Mesendoderm (in vitro differentiated cells): ENCODE measurements around the gene KYAT1. TPM values are rescaled to one million over a fixed set of nuclear protein-coding genes. Genes with fewer than 3 reads are reported as not detected.

Source experiments
- DNase-seq: peaks from one replicate; pipeline ENCODE4 v3.0.0; 2013
- H2AK5ac ChIP-seq: 2 replicates; pipeline ENCODE4 v1.6.1; 2013; ENCODE audit warnings: low read length, inconsistent platforms
- H2BK120ac ChIP-seq: 2 replicates; pipeline ENCODE4 v1.6.1; 2013; ENCODE audit warnings: low read depth, mild to moderate bottlenecking, low read length, moderate library complexity, mixed read lengths
- H2BK15ac ChIP-seq: replicated peaks from 2 replicates; pipeline ENCODE4 v1.6.1; 2013; ENCODE audit warnings: low read depth, mild to moderate bottlenecking, moderate library complexity
- H2BK5ac ChIP-seq: 2 replicates; pipeline ENCODE4 v1.6.1; 2013; ENCODE audit warnings: low read length, inconsistent platforms
- H3K18ac ChIP-seq: 2 replicates; pipeline ENCODE4 v1.6.1; 2013; ENCODE audit warnings: mild to moderate bottlenecking, low read length, mixed read lengths
- H3K23ac ChIP-seq: one replicate; pipeline ENCODE4 v1.6.1; 2013; ENCODE audit warnings: low read length
- H3K27ac ChIP-seq: 2 replicates; pipeline ENCODE4 v1.5.1; 2013; ENCODE audit warnings: low read depth, mild to moderate bottlenecking, inconsistent platforms, low read length, moderate library complexity
- H3K27me3 ChIP-seq: 2 replicates; pipeline ENCODE4 v1.6.1; 2013; ENCODE audit warnings: low read length, control low read depth, mild to moderate bottlenecking, inconsistent platforms; ENCODE audit not compliant: insufficient read depth, poor library complexity
- H3K36me3 ChIP-seq: 2 replicates; pipeline ENCODE4 v1.6.1; 2013; ENCODE audit warnings: low read length, inconsistent platforms; ENCODE audit not compliant: control insufficient read depth, insufficient read depth
- H3K4ac ChIP-seq: one replicate; pipeline ENCODE4 v1.6.1; 2013; ENCODE audit warnings: low read depth, mild to moderate bottlenecking, low read length, moderate library complexity
- H3K4me1 ChIP-seq: 2 replicates; pipeline ENCODE4 v1.6.1; 2013; ENCODE audit warnings: low read depth, low read length, inconsistent platforms; ENCODE audit not compliant: control insufficient read depth
- H3K4me2 ChIP-seq: 2 replicates; pipeline ENCODE4 v1.6.1; 2013; ENCODE audit warnings: low read length
- H3K4me3 ChIP-seq: 2 replicates; pipeline ENCODE4 v1.5.1; 2013; ENCODE audit warnings: mild to moderate bottlenecking, low read length
- H3K56ac ChIP-seq: one replicate; pipeline ENCODE4 v1.6.1; 2013; ENCODE audit warnings: low read length
- H3K79me1 ChIP-seq: 2 replicates; pipeline ENCODE4 v1.6.1; 2013; ENCODE audit warnings: low read length, inconsistent platforms
- H3K79me2 ChIP-seq: 2 replicates; pipeline ENCODE4 v1.6.1; 2013; ENCODE audit warnings: mild to moderate bottlenecking, low read length; ENCODE audit not compliant: control insufficient read depth, insufficient read depth
- H3K9ac ChIP-seq: 2 replicates; pipeline ENCODE4 v1.6.1; 2013; ENCODE audit warnings: low read length, inconsistent platforms
- H4K5ac ChIP-seq: one replicate; pipeline ENCODE4 v1.6.1; 2013; ENCODE audit warnings: low read length
- H4K8ac ChIP-seq: one replicate; pipeline ENCODE4 v1.6.1; 2013; ENCODE audit warnings: low read depth, mild to moderate bottlenecking, control low read depth, low read length, moderate library complexity
- WGBS: extraction: QIAGEN DNeasy Blood & Tissue Kit; methylation state at CpG from one replicate; pipeline ENCODE4 v1.1.7; 2013; ENCODE audit warnings: low lambda C conversion rate, missing lambda C conversion rate; ENCODE audit not compliant: insufficient coverage; ENCODE audit errors: extremely low coverage; 5-methylcytosine and 5-hydroxymethylcytosine counted together
- polyA plus RNA-seq, 2 experiments: library from polyadenylated mRNA; stranded (reverse); fragments of 200-250 nt; gene quantifications; one replicate each; pipeline ENCODE4 v1.2.3, GENCODE V29; 2013

The KYAT1 gene
- 4.8 TPM for polyA plus RNA-seq (2013, experiment 1 of 2)
- polyA plus RNA-seq (2013, experiment 2 of 2): 5.4 TPM

DNA sequence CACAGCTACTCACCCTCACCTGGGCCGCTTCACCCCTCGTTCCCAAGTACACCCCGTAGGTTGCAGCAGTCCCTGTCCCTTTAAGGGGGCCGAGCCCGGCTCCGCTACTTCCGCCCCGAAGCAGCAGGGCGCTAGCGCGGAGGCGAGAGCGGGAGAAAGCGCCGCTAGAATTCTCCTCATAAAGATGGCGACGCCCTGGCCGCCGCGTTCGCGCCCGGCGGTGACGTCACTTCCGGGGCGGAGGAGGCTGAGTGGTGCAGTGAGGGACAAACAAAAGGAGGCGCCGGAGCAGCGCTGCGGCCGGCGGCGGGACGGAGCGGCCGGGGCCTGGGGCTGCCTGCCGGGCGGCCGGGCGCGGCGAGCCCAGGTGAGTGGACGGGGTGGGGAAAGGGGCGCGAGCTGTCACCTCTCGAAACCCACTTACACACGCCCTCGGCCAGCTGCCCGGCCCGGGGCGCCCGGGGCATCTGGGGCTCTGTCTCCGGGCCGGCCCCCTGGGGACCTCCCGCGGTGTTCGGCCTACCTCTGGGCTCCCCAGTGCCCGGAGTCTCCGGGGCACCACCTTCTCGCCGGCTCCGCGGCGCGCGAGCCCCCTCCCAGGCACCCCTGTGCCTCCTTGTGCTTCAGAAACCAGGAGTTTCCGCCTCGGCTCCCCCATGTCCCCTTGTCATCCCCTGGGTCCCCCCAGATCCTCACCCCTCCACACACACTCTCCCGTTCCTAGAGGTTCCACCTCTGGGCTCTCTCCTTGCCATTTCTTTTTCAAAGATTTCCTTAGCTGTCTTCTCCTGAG, at the start of gene KYAT1, which contains the start of gene LRRC8A:
TSS of gene KYAT1 (minus strand) at position 67 of the 793 bp plus-strand sequence. CDS start 36,545 bp downstream, outside the sequence.
TSS of gene LRRC8A (plus strand) at position 250 of the 793 bp plus-strand sequence. CDS start 25,032 bp downstream, outside the sequence.
- Histone ChIP-seq H3K4me2 (peak within 1 kb of the TSS; percentile 88), H3K27me3 (no peaks in the 10 kb centered on the region), H3K4me1 (peaks cover 7% of the 10 kb centered on the region), H4K5ac (no peak within 1 kb of the TSS), H3K9ac (peak within 1 kb of the TSS; percentile 94), H2AK5ac (no peak within 1 kb of the TSS), H2BK120ac (peak within 1 kb of the TSS; percentile 31), H3K4ac (peak within 1 kb of the TSS; percentile 63), H3K27ac (peak within 1 kb of the TSS; percentile 74), H3K36me3 (peaks cover 4% of the 10 kb centered on the region), H3K4me3 (peak within 1 kb of the TSS; percentile 88), H3K18ac (peak within 1 kb of the TSS; percentile 85), H2BK15ac (no peak within 1 kb of the TSS), H4K8ac (no peak within 1 kb of the TSS), H2BK5ac (peak within 1 kb of the TSS; percentile 42), H3K79me1 (peaks cover 24% of the 10 kb centered on the region), H3K79me2 (peaks cover 55% of the 10 kb centered on the region), H3K23ac (peak within 1 kb of the TSS; percentile 1), H3K56ac (peak within 1 kb of the TSS; percentile 91)
- no CpG with 5 or more reads among the region's 70 CpGs for WGBS
- peak; percentile 97 for DNase-seq

DNA sequence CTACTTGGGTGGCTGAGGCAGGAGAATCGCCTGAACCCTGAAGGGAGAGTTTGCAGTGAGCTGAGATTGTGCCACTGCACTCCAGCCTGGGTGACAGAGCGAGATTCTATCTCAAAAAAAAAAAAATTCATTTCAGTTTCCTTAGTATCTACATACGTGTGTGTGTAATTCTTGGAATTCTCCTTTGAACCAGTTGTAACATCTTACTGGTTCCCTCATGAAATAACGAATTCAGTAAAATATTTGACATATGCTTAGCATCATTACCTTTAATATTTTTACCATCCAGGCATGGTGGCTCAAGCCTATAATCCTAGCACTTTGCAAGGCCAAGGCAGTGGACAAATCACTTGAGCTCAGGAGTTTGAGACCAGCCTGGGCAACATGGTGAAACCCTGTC, 47.8 kb upstream of the KYAT1 start:
- no peak overlapping the region for H3K18ac ChIP-seq
- H2BK120ac ChIP-seq: no peak overlapping the region
- H3K56ac ChIP-seq: no peak overlapping the region
- no peak overlapping the region for H2BK5ac ChIP-seq
- no peak overlapping the region for H2AK5ac ChIP-seq
- H3K79me1 ChIP-seq: no peaks in the 10 kb centered on the region
- no peaks in the 10 kb centered on the region for H3K27me3 ChIP-seq
- no peak overlapping the region for H3K4me3 ChIP-seq
- no peak overlapping the region for H3K4ac ChIP-seq
- H3K79me2 ChIP-seq: no peaks in the 10 kb centered on the region
- H3K4me2 ChIP-seq: no peak overlapping the region
- H3K9ac ChIP-seq: no peak overlapping the region
- WGBS: no CpG with 5 or more reads among the region's 4 CpGs
- no peak overlapping the region for H2BK15ac ChIP-seq
- H3K27ac ChIP-seq: no peak overlapping the region
- DNase-seq: no peak
- H3K23ac ChIP-seq: no peak overlapping the region
- no peak overlapping the region for H4K5ac ChIP-seq
- H3K4me1 ChIP-seq: no peaks in the 10 kb centered on the region
- H4K8ac ChIP-seq: no peak overlapping the region
- no peaks in the 10 kb centered on the region for H3K36me3 ChIP-seq

DNA sequence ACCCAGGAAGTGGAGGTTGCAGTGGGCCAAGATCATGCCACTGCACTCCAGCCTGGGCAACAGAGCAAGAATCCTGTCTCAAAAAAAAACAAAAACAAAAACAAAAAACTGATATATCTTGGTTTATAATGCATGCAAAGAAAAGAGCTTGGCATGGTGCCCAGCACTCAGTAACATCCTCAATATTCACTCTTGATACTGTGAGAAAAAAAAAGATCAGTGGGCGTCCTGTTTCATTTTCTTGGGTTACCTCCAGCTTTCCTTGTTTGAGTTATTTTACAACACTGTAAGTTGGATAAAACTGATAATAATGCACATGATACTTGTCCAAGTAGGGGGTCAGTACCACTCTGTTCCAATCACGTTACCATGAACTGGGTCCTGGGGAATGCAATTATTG, 46.9 kb upstream of the KYAT1 start:
- no peak overlapping the region for H4K5ac ChIP-seq
- DNase-seq: no peak
- no peak overlapping the region for H2BK5ac ChIP-seq
- H3K79me2 ChIP-seq: no peaks in the 10 kb centered on the region
- no peak overlapping the region for H2BK15ac ChIP-seq
- H3K27ac ChIP-seq: no peak overlapping the region
- H3K9ac ChIP-seq: no peak overlapping the region
- no peak overlapping the region for H3K4ac ChIP-seq
- H3K23ac ChIP-seq: no peak overlapping the region
- H3K79me1 ChIP-seq: no peaks in the 10 kb centered on the region
- H3K4me2 ChIP-seq: no peak overlapping the region
- H3K4me3 ChIP-seq: no peak overlapping the region
- no peak overlapping the region for H3K56ac ChIP-seq
- H3K27me3 ChIP-seq: no peaks in the 10 kb centered on the region
- H3K18ac ChIP-seq: no peak overlapping the region
- H3K4me1 ChIP-seq: no peaks in the 10 kb centered on the region
- WGBS: no CpG with 5 or more reads among the region's 2 CpGs
- no peaks in the 10 kb centered on the region for H3K36me3 ChIP-seq
- no peak overlapping the region for H2BK120ac ChIP-seq
- H2AK5ac ChIP-seq: no peak overlapping the region
- no peak overlapping the region for H4K8ac ChIP-seq

DNA sequence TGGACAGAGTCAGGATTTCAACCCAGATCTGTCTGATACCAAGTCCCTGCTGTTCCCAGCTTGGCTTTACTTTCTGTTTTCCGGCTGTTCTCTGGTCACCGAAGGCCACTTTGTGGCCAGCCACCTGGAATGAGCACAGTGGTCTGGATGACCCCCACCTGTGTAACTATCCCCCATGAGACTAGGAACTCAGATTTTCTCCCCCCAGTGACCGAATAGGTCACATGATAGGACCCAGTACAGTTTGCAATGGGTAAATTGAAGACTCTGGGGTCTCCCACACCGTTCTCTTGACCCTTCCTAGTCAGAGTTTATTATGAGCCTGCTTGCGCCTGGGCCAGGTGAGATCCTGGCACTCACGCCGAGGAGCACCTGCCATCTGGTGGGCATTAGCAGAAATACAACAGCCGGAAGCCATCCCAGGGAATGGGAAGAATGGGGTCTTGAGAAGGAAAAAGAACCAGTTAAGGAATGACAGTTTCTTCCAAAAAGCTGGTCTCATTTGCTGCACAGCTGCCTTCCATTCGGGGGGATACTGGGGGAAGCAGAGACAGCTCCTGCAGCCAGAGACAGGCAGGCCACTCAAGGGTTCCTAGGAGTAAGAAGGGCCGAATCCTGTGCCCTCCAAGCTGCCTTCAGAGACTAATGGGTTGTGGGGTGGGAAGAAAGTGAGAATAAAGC, 46.1 kb upstream of the KYAT1 start:
- Histone ChIP-seq H3K4me2 (no peak overlapping the region), H3K79me1 (no peaks in the 10 kb centered on the region), H3K79me2 (no peaks in the 10 kb centered on the region), H3K56ac (peak overlapping the region; percentile 75), H2BK5ac (no peak overlapping the region), H3K4me3 (no peak overlapping the region), H2BK15ac (no peak overlapping the region), H3K4me1 (no peaks in the 10 kb centered on the region), H4K8ac (no peak overlapping the region), H3K4ac (no peak overlapping the region), H3K27me3 (no peaks in the 10 kb centered on the region), H3K18ac (no peak overlapping the region), H3K9ac (no peak overlapping the region), H2BK120ac (no peak overlapping the region), H4K5ac (no peak overlapping the region), H3K23ac (no peak overlapping the region), H3K27ac (no peak overlapping the region), H2AK5ac (no peak overlapping the region), H3K36me3 (no peaks in the 10 kb centered on the region)
- no CpG with 5 or more reads among the region's 10 CpGs for WGBS
- DNase-seq: peak; percentile 80

DNA sequence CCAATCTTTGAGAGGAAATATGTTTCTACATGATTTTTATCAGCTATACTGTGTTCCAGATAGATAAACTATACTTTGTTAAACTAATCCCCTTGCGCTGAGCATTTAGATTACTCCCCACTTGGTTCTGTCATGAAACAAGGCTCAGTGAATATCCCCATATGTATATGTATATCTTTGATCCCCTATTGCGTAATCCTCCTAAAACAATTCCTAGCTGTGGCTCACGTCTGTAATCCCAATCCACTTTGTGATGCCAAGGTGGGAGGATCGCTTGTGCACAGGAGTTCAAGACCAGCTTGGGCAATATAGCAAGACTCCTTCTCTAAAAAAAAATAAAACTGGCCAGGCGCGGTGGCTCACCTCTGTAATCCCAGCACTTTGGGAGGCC, 41.7 kb upstream of the KYAT1 start:
- Histone ChIP-seq H3K56ac (no peak overlapping the region), H4K5ac (no peak overlapping the region), H3K36me3 (no peaks in the 10 kb centered on the region), H4K8ac (no peak overlapping the region), H2BK120ac (no peak overlapping the region), H3K4me2 (no peak overlapping the region), H2BK5ac (no peak overlapping the region), H3K23ac (no peak overlapping the region), H3K4ac (no peak overlapping the region), H3K18ac (no peak overlapping the region), H3K27ac (no peak overlapping the region), H2AK5ac (no peak overlapping the region), H3K27me3 (no peaks in the 10 kb centered on the region), H2BK15ac (no peak overlapping the region), H3K4me3 (no peak overlapping the region), H3K79me1 (no peaks in the 10 kb centered on the region), H3K79me2 (no peaks in the 10 kb centered on the region), H3K4me1 (peaks cover 4% of the 10 kb centered on the region), H3K9ac (no peak overlapping the region)
- no CpG with 5 or more reads among the region's 6 CpGs for WGBS
- DNase-seq: no peak
